Spinal cord (tissue), 10 donors: ENCODE measurements around the gene APCS. TPM values are rescaled to one million over a fixed set of nuclear protein-coding genes. Genes with fewer than 3 reads are reported as not detected.
A peak's percentile ranks its signal among the peaks of the same experiment; 100 is the strongest.

ENCODE experiments used
- DNase-seq, 6 donors: peaks; one replicate each; pipeline versions ENCODE4 v3.0.0 to v3.0.0-alpha.2; 2013 to 2015; ENCODE audit warnings: low spot score in 6 of 6, low read depth in 4 of 6
- H3K27ac ChIP-seq: one replicate; pipeline ENCODE4 v1.5.1; 2013; ENCODE audit warnings: low read depth, low read length, control low read depth
- H3K27me3 ChIP-seq: one replicate; pipeline ENCODE4 v1.6.1; 2013; ENCODE audit warnings: low read length; ENCODE audit not compliant: control insufficient read depth, insufficient read depth
- H3K36me3 ChIP-seq: one replicate; pipeline ENCODE4 v1.6.1; 2013; ENCODE audit warnings: low read length; ENCODE audit not compliant: control insufficient read depth, insufficient read depth
- H3K4me1 ChIP-seq: one replicate; pipeline ENCODE4 v1.6.1; 2013; ENCODE audit warnings: low read length; ENCODE audit not compliant: control insufficient read depth, insufficient read depth
- H3K4me3 ChIP-seq: one replicate; pipeline ENCODE4 v1.5.1; 2013; ENCODE audit warnings: low read depth, low read length, control low read depth
- H3K9me3 ChIP-seq: one replicate; pipeline ENCODE4 v1.6.1; 2013; ENCODE audit warnings: low read length; ENCODE audit not compliant: control insufficient read depth, insufficient read depth
- WGBS: methylation state at CpG from one replicate; pipeline ENCODE4 v1.1.5; 2013; ENCODE audit warnings: missing lambda C conversion rate; ENCODE audit not compliant: insufficient coverage; 5-methylcytosine and 5-hydroxymethylcytosine counted together
- long read RNA-seq, 4 donors: transcript quantifications; one replicate each; lab custom pipeline, GENCODE V29; 2026
- polyA plus RNA-seq, 2 donors: library from polyadenylated mRNA; unstranded; fragments of 120-200 nt; gene quantifications; one replicate each; pipeline ENCODE4 v1.2.1, GENCODE V29; 2013; ENCODE audit not compliant: insufficient read length in 2 of 2
- total RNA-seq, 2 donors: library from RNA; depleted of rRNA in 1 of 2; stranded (reverse); fragments of 120-200 nt in 1 of 2; fragments of >200 nt in 1 of 2; gene quantifications; one replicate each; pipeline versions ENCODE4 v1.2.3 to v1.2.4, GENCODE V29; 2013 to 2014
- donor health status: healthy.

Gene APCS
- not detected for total RNA-seq
- not detected for polyA plus RNA-seq
- long read RNA-seq, donor 1 = 0 reads
- long read RNA-seq, donor 2 = 0 reads
- long read RNA-seq, donor 3 = 0 reads
- long read RNA-seq, donor 4 = 0 reads

DNA sequence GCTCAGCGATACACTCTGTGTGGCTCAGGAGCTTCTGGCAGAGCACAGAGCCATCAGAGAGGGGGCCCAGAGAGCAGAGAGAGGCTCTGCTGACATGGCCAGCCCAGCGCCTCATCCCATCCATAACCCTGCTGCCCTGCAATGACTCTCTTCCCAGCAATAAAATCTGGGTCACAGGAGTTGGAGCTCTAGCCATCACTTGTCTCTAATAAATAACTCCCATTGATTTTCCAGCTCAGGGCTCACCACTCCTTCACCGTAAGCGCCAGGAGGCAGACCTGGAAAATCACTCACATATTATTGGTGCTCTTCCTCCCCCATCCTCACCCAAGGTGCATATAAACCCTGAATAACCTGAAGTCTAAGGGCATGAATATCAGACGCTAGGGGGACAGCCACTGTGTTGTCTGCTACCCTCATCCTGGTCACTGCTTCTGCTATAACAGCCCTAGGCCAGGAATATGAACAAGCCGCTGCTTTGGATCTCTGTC is at the start of gene APCS:
Gene APCS, plus strand, starts transcription at position 366 of the 491 bp plus-strand sequence. Its CDS starts 96 bp downstream, at position 462.
- H3K9me3 ChIP-seq = no peaks in the 10 kb centered on the region
- H3K4me3 ChIP-seq = no peak within 1 kb of the TSS
- no peak for DNase-seq
- no peak within 1 kb of the TSS for H3K27ac ChIP-seq
- H3K27me3 ChIP-seq = no peaks in the 10 kb centered on the region
- H3K4me1 ChIP-seq = no peaks in the 10 kb centered on the region
- no peaks in the 10 kb centered on the region for H3K36me3 ChIP-seq
- 80% methylated on average over 5 of the region's 6 CpGs for WGBS

GRCh38 chr1:159548126-159548525 is 39.5 kb upstream of the APCS start:
- no peak for DNase-seq
- no CpG with 5 or more reads among the region's 2 CpGs for WGBS
- Histone ChIP-seq H3K36me3 (no peaks in the 10 kb centered on the region), H3K27me3 (no peaks in the 10 kb centered on the region), H3K27ac (no peak overlapping the region), H3K4me1 (no peaks in the 10 kb centered on the region), H3K9me3 (no peaks in the 10 kb centered on the region), H3K4me3 (no peak overlapping the region)

- Histone ChIP-seq H3K4me3 (no peak overlapping the region), H3K4me1 (no peaks in the 10 kb centered on the region), H3K9me3 (no peaks in the 10 kb centered on the region), H3K27me3 (no peaks in the 10 kb centered on the region), H3K36me3 (no peaks in the 10 kb centered on the region), H3K27ac (no peak overlapping the region)
- no peak for DNase-seq
- no CpG with 5 or more reads among the region's 3 CpGs for WGBS
These were observed 33.4 kb upstream of the APCS start for GRCh38 chr1:159554261-159554660.

DNA sequence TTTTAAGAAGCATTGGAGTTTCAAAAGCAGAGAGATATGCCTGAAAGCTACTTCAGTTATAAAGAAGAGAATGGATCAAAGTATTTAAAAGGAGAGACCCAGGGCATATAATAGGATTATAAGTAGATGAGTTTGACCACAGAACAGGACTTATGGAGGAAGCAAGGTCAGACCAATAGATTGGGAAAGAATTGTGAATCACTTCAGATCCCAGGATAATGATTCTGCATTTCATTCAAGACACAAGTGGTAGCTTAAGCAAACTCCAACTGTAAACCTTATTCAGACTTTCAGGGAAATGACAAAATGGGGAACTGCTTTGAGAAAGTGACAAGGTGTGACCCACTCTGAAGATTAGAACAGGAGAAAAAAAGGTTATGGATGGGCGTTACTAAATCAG is 32.9 kb upstream of the APCS start:
- 75% methylated on average over 1 of the region's 1 CpG for WGBS
- DNase-seq = no peak

GRCh38 chr1:159556931-159557369 is 30.7 kb upstream of the APCS start:
- Histone ChIP-seq H3K27ac (no peak overlapping the region), H3K27me3 (no peaks in the 10 kb centered on the region), H3K36me3 (no peaks in the 10 kb centered on the region), H3K9me3 (no peaks in the 10 kb centered on the region), H3K4me3 (no peak overlapping the region), H3K4me1 (no peaks in the 10 kb centered on the region)
- 42% methylated on average over 3 of the region's 3 CpGs for WGBS
- peak in 1 of 6 donors; percentile 10 for DNase-seq

More for the DNA sequence above, 32.9 kb upstream of the APCS start:
- H3K27me3 ChIP-seq = no peaks in the 10 kb centered on the region
- no peak overlapping the region for H3K27ac ChIP-seq
- H3K9me3 ChIP-seq = no peaks in the 10 kb centered on the region
- no peaks in the 10 kb centered on the region for H3K36me3 ChIP-seq
- H3K4me1 ChIP-seq = no peaks in the 10 kb centered on the region
- no peak overlapping the region for H3K4me3 ChIP-seq

GRCh38 chr1:159560599-159560998 is 27.0 kb upstream of the APCS start:
- Histone ChIP-seq H3K27ac (no peak overlapping the region), H3K27me3 (no peaks in the 10 kb centered on the region), H3K9me3 (no peaks in the 10 kb centered on the region), H3K4me3 (no peak overlapping the region), H3K36me3 (no peaks in the 10 kb centered on the region), H3K4me1 (no peaks in the 10 kb centered on the region)
- WGBS = 85% methylated on average over 1 of the region's 2 CpGs
- DNase-seq = no peak

- Histone ChIP-seq H3K36me3 (no peaks in the 10 kb centered on the region), H3K4me1 (no peaks in the 10 kb centered on the region), H3K4me3 (no peak overlapping the region), H3K27ac (no peak overlapping the region), H3K27me3 (no peaks in the 10 kb centered on the region), H3K9me3 (no peaks in the 10 kb centered on the region)
- DNase-seq = no peak
These were observed 26.1 kb upstream of the APCS start for GRCh38 chr1:159561497-159561896.

DNA sequence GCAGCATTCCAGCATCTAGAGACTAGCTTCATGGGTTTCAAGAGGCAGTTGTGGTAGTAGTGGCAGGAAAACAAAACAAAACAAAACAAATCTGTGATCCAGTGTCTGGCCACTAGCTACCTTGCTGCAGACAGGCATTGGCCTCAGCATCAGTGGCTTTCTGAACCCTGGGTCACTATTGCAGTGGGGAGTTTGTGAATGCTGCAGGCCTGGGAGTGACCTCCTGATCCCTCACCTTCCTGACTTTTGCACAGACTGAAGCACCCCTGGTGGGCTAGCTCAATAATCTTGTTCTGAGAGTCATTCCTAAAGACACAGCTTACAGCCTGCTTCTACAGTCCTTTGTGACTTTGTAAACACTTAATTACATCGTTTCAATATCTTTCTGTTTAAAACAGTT is 24.9 kb upstream of the APCS start:
- no peak overlapping the region for H3K27ac ChIP-seq
- H3K36me3 ChIP-seq = no peaks in the 10 kb centered on the region
- DNase-seq = no peak
- no peaks in the 10 kb centered on the region for H3K4me1 ChIP-seq
- WGBS = 20% methylated on average over 1 of the region's 1 CpG
- no peaks in the 10 kb centered on the region for H3K27me3 ChIP-seq
- H3K4me3 ChIP-seq = no peak overlapping the region
- no peaks in the 10 kb centered on the region for H3K9me3 ChIP-seq

- Histone ChIP-seq H3K4me3 (no peak overlapping the region), H3K36me3 (no peaks in the 10 kb centered on the region), H3K9me3 (no peaks in the 10 kb centered on the region), H3K27me3 (no peaks in the 10 kb centered on the region), H3K4me1 (no peaks in the 10 kb centered on the region), H3K27ac (no peak overlapping the region)
- 100% methylated on average over 1 of the region's 3 CpGs for WGBS
- DNase-seq = no peak
These were observed 10.2 kb upstream of the APCS start for GRCh38 chr1:159577446-159577845.

DNA sequence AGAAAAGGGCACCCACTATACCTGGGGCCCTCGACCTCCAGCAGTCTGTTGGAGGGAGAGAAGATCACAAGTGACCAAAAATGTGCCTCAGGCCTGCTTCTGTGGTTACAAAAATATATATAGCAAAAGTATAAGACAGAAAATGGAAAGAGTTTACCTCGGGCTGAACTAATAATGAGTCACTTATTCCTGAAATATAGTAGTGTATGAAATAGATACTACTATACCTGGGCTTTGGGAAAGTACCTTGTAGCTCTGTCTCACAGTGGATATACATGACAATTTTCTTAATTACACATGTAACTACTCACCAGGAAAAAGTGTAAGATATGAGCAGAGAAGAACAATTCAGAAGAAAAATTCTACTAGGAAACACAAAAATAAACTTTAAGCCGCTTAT is 7.3 kb upstream of the APCS start:
- no CpG with 5 or more reads among the region's 3 CpGs for WGBS
- Histone ChIP-seq H3K4me1 (no peaks in the 10 kb centered on the region), H3K36me3 (no peaks in the 10 kb centered on the region), H3K4me3 (no peak overlapping the region), H3K27me3 (no peaks in the 10 kb centered on the region), H3K27ac (no peak overlapping the region), H3K9me3 (no peaks in the 10 kb centered on the region)
- no peak for DNase-seq
